Testis (tissue), 3 donors: ENCODE data around the gene PRRG4. TPM values are rescaled to one million over a fixed set of nuclear protein-coding genes. Genes with fewer than 3 reads are reported as not detected.

Experiments used
- DNase-seq: peaks from one replicate; pipeline ENCODE4 v3.0.0-alpha.2; 2019
- H3K27ac ChIP-seq, 2 donors: fragments of 200-600 bp; sonication (generic); one replicate each; pipeline ENCODE4 v1.5.1; 2019
- H3K27me3 ChIP-seq: fragments of 200-600 bp; sonication (generic); one replicate; pipeline ENCODE4 v1.5.1; 2019
- H3K36me3 ChIP-seq: fragments of 200-600 bp; sonication (generic); one replicate; pipeline ENCODE4 v1.5.1; 2017; ENCODE audit warnings: low read depth; ENCODE audit errors: missing control alignments
- H3K4me1 ChIP-seq: fragments of 200-600 bp; sonication (generic); one replicate; pipeline ENCODE4 v1.5.1; 2019
- H3K4me3 ChIP-seq, 2 donors: fragments of 200-600 bp; sonication (generic); one replicate each; pipeline ENCODE4 v1.5.1; 2017 to 2019
- H3K9me3 ChIP-seq: fragments of 200-600 bp; sonication (generic); one replicate; pipeline ENCODE4 v1.5.1; 2017
- POLR2A ChIP-seq: fragments of 450-650 bp; IDR thresholded peaks from one replicate; pipeline ENCODE4 v1.6.1; 2017; ENCODE audit warnings: antibody characterized with exemption, mild to moderate bottlenecking, moderate library complexity
- WGBS, 2 donors: methylation state at CpG; one replicate each; pipeline ENCODE4 v1.1.5; 2018; 5-methylcytosine and 5-hydroxymethylcytosine counted together
- intact Hi-C: fragments of 100-400 bp; cut with DNase I; formaldehyde crosslinking; loops from one replicate; pipeline ENCODE4 v1.15.1; 2023; ENCODE audit warnings: low total_unique reads
- polyA plus RNA-seq: library from polyadenylated mRNA; stranded (reverse); fragments of 350-450 nt; fragmentation: Illumina TruSeq; extraction: RNeasy Lipid Tissue Mini Kit (QIAGEN cat#74804); gene quantifications from one replicate; pipeline ENCODE4 v1.2.3, GENCODE V29; 2014; ENCODE audit warnings: low read depth, low replicate concordance; ENCODE audit not compliant: insufficient read depth
- total RNA-seq, 2 donors: library from RNA; depleted of rRNA; stranded (reverse); fragments of >200 nt; gene quantifications; one replicate each; pipeline ENCODE4 v1.2.3, GENCODE V29; 2016
- TF ChIP-seq, protein P1 (sequence below), 3 experiments: fragments of 450-650 bp in 2 of 3; fragments of 200-600 bp in 1 of 3; sonication (generic) in 1 of 3; IDR thresholded peaks; one replicate each; pipeline ENCODE4 v1.5.1; 2016 to 2019; ENCODE audit warnings: antibody characterized with exemption in 3 of 3, mild to moderate bottlenecking in 2 of 3, moderate library complexity in 1 of 3

Gene PRRG4
- total and polyA plus RNA-seq, 3 donors from 2014 or later: 0.93 to 1.1 (median 1.0) TPM

DNA sequence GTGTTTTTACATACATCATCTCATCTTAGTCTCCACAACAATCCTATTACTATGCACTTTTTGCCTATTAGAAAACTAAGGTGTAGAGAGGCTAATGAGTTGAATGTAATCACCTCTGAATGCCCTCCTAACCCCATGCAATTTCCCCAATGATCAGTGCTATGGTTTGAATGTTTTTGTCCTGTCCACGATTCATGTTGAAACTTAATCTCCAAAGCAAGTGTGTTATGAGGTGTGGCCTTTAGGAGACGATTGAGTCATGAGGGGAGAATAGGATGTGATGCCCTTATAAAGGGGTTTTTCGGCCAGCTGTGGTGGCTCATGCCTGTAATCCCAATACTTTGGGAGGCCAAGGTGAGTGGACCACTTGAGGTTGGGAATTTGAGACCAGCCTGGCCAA, 33.3 kb upstream of the PRRG4 start:
- H3K36me3 ChIP-seq: no peaks in the 10 kb centered on the region
- WGBS, 2 donors: 85 to 90% methylated on average over 3 of the region's 3 CpGs
- TF ChIP-seq POLR2A: no peak
- TF ChIP-seq, protein P1, sequence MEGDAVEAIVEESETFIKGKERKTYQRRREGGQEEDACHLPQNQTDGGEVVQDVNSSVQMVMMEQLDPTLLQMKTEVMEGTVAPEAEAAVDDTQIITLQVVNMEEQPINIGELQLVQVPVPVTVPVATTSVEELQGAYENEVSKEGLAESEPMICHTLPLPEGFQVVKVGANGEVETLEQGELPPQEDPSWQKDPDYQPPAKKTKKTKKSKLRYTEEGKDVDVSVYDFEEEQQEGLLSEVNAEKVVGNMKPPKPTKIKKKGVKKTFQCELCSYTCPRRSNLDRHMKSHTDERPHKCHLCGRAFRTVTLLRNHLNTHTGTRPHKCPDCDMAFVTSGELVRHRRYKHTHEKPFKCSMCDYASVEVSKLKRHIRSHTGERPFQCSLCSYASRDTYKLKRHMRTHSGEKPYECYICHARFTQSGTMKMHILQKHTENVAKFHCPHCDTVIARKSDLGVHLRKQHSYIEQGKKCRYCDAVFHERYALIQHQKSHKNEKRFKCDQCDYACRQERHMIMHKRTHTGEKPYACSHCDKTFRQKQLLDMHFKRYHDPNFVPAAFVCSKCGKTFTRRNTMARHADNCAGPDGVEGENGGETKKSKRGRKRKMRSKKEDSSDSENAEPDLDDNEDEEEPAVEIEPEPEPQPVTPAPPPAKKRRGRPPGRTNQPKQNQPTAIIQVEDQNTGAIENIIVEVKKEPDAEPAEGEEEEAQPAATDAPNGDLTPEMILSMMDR (IDR thresholded peaks at IDR 0.05): no peak
- H3K9me3 ChIP-seq: no peaks in the 10 kb centered on the region
- no peak overlapping the region for H3K27ac ChIP-seq
- no peak overlapping the region for H3K4me3 ChIP-seq
- intact Hi-C loops: loop anchor here (10.0 kb wide), 1 partner anchor 472 kb away; no protein-coding TSS in a partner anchor
- H3K27me3 ChIP-seq: no peaks in the 10 kb centered on the region
- DNase-seq: no peak
- H3K4me1 ChIP-seq: no peaks in the 10 kb centered on the region

DNA sequence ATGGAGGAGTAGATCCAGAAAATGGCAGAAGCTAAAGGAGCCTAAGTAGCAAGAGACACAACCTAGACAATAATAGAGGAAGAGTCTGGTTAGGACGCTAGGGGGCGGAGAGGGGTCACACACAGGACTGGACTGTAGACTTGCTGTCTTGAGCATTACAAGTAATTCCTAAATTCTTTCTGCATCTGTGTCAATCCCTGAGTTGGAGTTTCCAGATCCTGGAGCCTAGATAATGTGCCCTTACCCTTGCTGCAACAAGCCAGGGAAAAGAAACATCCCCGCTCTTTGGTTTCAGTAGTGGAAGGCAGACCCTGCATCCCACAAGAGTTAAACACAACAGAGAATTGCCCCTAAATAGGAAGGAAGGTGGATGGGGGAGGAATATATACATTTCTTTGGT, 20.4 kb upstream of the PRRG4 start:
- no peaks in the 10 kb centered on the region for H3K27me3 ChIP-seq
- no peak overlapping the region for H3K27ac ChIP-seq
- TF ChIP-seq, protein P1 (IDR thresholded peaks at IDR 0.05): peak in 2 of 3 experiments; percentile 49 to 59
- no peak for TF ChIP-seq POLR2A
- intact Hi-C loops: no loop called here
- H3K36me3 ChIP-seq: no peaks in the 10 kb centered on the region
- 37 to 59% methylated on average over 3 of the region's 3 CpGs for WGBS, 2 donors
- H3K4me1 ChIP-seq: no peaks in the 10 kb centered on the region
- H3K9me3 ChIP-seq: no peaks in the 10 kb centered on the region
- H3K4me3 ChIP-seq: no peak overlapping the region
- peak; percentile 87 for DNase-seq

DNA sequence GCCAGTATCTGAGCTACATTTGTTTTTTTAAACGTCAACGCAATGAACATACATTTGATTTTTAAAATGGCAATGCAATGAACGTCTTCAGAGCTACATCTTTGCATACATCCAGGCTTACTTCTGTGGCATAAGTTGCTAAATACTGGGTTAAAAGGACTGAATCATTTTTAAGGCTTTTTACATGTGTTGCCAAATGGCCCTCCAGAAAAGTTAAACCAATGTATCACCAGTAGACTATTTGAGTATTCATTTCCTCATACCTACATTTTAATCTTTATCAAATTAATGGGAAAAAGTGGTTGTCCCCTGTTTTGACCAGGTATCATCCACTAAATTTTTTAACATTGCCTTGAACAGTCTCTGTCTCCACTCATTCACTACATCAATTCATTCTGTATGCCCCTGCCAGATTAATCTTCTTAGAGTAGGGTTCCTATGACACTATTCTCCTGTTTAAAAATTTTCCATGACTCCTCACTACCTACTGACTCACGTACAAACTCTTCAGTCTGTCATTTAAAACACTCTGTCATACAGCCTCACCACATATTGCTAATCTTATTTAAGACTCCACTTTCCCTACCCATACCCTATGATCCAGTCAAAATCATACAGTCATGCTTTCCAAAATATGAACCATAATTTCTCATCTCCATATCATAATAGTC, 12.4 kb upstream of the PRRG4 start:
- Histone ChIP-seq H3K27ac (no peak overlapping the region), H3K9me3 (no peaks in the 10 kb centered on the region), H3K36me3 (no peaks in the 10 kb centered on the region), H3K4me3 (no peak overlapping the region), H3K4me1 (no peaks in the 10 kb centered on the region), H3K27me3 (no peaks in the 10 kb centered on the region)
- 88 to 94% methylated on average over 4 of the region's 4 CpGs for WGBS, 2 donors
- no peak for DNase-seq
- no peak for TF ChIP-seq POLR2A
- TF ChIP-seq, protein P1 (IDR thresholded peaks at IDR 0.05): no peak
- intact Hi-C loops: no loop called here

DNA sequence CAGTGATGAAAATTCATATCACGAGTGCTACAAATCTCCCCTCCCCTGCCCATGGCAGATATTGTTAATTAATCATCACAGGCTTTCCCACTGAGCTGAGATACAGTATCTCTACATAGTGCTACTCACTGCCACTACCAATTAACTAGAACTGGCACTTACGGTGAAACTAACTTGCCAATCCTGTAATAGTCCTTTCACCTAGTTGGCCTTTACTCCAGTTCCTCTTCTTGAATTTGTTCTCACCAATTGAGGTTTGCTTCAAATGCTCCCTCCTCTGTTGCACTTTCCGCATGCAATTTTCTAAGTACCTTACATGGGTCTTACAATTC, 11.9 kb upstream of the PRRG4 start:
- no peaks in the 10 kb centered on the region for H3K36me3 ChIP-seq
- DNase-seq: no peak
- no peak for TF ChIP-seq POLR2A
- TF ChIP-seq, protein P1 (IDR thresholded peaks at IDR 0.05): no peak
- H3K9me3 ChIP-seq: no peaks in the 10 kb centered on the region
- intact Hi-C loops: no loop called here
- H3K27ac ChIP-seq: no peak overlapping the region
- no peak overlapping the region for H3K4me3 ChIP-seq
- 84 to 85% methylated on average over 3 of the region's 3 CpGs for WGBS, 2 donors
- no peaks in the 10 kb centered on the region for H3K27me3 ChIP-seq
- no peaks in the 10 kb centered on the region for H3K4me1 ChIP-seq

DNA sequence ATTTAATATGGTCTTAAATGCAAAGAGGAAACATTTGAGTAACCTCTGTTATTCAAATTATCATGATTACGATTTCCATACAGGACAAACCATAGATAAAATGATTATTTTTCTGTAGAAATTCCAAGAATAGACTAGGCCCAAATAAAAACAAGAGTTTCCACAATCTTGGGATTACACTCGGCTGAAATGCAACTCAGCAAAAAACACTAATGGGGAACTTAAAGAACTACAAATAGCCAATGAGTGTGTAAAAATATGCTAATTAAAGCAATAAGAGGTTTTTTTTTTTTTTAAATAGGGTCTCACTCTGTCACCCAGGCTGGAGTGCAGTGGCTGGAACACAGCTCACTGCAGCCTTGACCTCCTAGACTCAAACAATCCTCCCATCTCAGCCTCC, 10.5 kb upstream of the PRRG4 start:
- Histone ChIP-seq H3K27me3 (no peaks in the 10 kb centered on the region), H3K4me1 (no peaks in the 10 kb centered on the region), H3K4me3 (no peak overlapping the region), H3K27ac (no peak overlapping the region), H3K9me3 (no peaks in the 10 kb centered on the region), H3K36me3 (no peaks in the 10 kb centered on the region)
- WGBS, 2 donors: 83 to 84% methylated on average over 2 of the region's 2 CpGs
- DNase-seq: no peak
- TF ChIP-seq POLR2A: no peak
- TF ChIP-seq, protein P1 (IDR thresholded peaks at IDR 0.05): no peak
- intact Hi-C loops: no loop called here
